Transverse colon (tissue), 4 donors: ENCODE measurements around the gene SLC5A2. TPM values are rescaled to one million over a fixed set of nuclear protein-coding genes. Genes with fewer than 3 reads are reported as not detected.

ENCODE experiments used
- DNase-seq: peaks from one replicate; pipeline ENCODE4 v3.0.0-alpha.2; 2019
- H3K27ac ChIP-seq, 4 donors: fragments of 200-600 bp; sonication (generic); 2 replicates each; pipeline ENCODE4 v1.5.1; 2016 to 2018; ENCODE audit warnings: inconsistent platforms in 4 of 4
- H3K27me3 ChIP-seq: fragments of 200-600 bp; sonication (generic); 2 replicates; pipeline ENCODE4 v1.5.1; 2017; ENCODE audit warnings: inconsistent platforms
- H3K36me3 ChIP-seq, 4 donors: fragments of 200-600 bp; sonication (generic); 2 replicates each; pipeline ENCODE4 v1.5.1; 2017 to 2019; ENCODE audit warnings: inconsistent platforms in 4 of 4
- H3K4me1 ChIP-seq, 4 donors: fragments of 200-600 bp; sonication (generic); 2 replicates each; pipeline ENCODE4 v1.5.1; 2017 to 2020; ENCODE audit warnings: inconsistent platforms in 4 of 4
- H3K4me3 ChIP-seq, 4 donors: fragments of 200-600 bp; sonication (generic); 1 replicate in 1 of 4; 2 replicates in 3 of 4; pipeline versions ENCODE4 v1.5.1 to v1.6.1; 2017 to 2019; ENCODE audit warnings: inconsistent platforms in 4 of 4
- H3K9me3 ChIP-seq, 2 donors: fragments of 200-600 bp; sonication (generic); 2 replicates each; pipeline ENCODE4 v1.5.1; 2017 to 2019; ENCODE audit warnings: inconsistent platforms in 2 of 2
- CTCF ChIP-seq, 5 experiments: fragments of 200-600 bp in 3 of 5; fragments of 450-650 bp in 2 of 5; sonication (generic) in 3 of 5; IDR thresholded peaks; 1 replicate in 2 of 5; 2 replicates in 3 of 5; pipeline ENCODE4 v1.5.1; 2016 to 2017; ENCODE audit warnings: antibody characterized with exemption in 5 of 5, inconsistent platforms in 3 of 5, mild to moderate bottlenecking in 2 of 5, moderate library complexity in 1 of 5
- EP300 ChIP-seq: sonication (generic); formaldehyde crosslinking; IDR thresholded peaks from one replicate; pipeline ENCODE4 v1.6.1; 2017; ENCODE audit warnings: antibody characterized with exemption, low read depth
- POLR2A ChIP-seq: fragments of 450-650 bp; IDR thresholded peaks from one replicate; pipeline ENCODE4 v1.6.1; 2016; ENCODE audit warnings: antibody characterized with exemption, mild to moderate bottlenecking, moderate library complexity
- POLR2AphosphoS5 ChIP-seq, 3 donors: sonication (generic); formaldehyde crosslinking; IDR thresholded peaks; one replicate each; pipeline ENCODE4 v1.6.1; 2016; ENCODE audit warnings: antibody characterized with exemption in 3 of 3
- WGBS, 2 donors: methylation state at CpG; one replicate each; pipeline ENCODE4 v1.1.5; 2018; ENCODE audit warnings: low coverage in 1 of 2; 5-methylcytosine and 5-hydroxymethylcytosine counted together
- in situ Hi-C, 4 donors: fragments of 200-750 bp; cut with MboI; loops; one replicate each; pipeline versions ENCODE4 v1.15.0 to v1.15.1; 2017; ENCODE audit warnings: low sequenced_read_pairs in 3 of 4, low pct_ligation_motif_present in 1 of 4, low pct_unique_long_range_greater_than_20kb in 1 of 4
- intact Hi-C: fragments of 100-400 bp; cut with DNase I; formaldehyde crosslinking; loops from one replicate; pipeline ENCODE4 v1.15.1; 2023; ENCODE audit warnings: low total_unique reads
- total RNA-seq, 4 donors: library from RNA; depleted of rRNA; stranded (reverse); fragments of >200 nt; gene quantifications; one replicate each; pipeline ENCODE4 v1.1.0, GENCODE V29; 2016

The SLC5A2 gene
- total RNA-seq, 4 donors from 2014 or later, result not detected

GRCh38 chr16:31461201-31461920 lies 21.6 kb upstream of the SLC5A2 start:
- in situ Hi-C loops, result loop anchor here in 2 of 4 donors (25.0 kb wide), 2 partner anchors 426 to 474 kb away; partner anchors contain the start of gene HSD3B7 (in 1 of the 2)
- intact Hi-C loops, result no loop called here
- peak overlapping the region in 1 of 4 donors; percentile 97 for H3K27ac ChIP-seq
- peaks cover 0 to 10% (median 2%) of the 10 kb centered on the region in 4 donors for H3K36me3 ChIP-seq
- 85 to 91% methylated on average over 6 to 10 of the region's 10 CpGs for WGBS, 2 donors
- no peaks in the 10 kb centered on the region for H3K9me3 ChIP-seq
- TF ChIP-seq POLR2AphosphoS5 (IDR thresholded peaks at IDR 0.05) (no peak), POLR2A (no peak), CTCF (IDR thresholded peaks at IDR 0.05) (no peak), EP300 (no peak)
- H3K4me1 ChIP-seq, result peaks cover 22 to 29% (median 28%) of the 10 kb centered on the region in 4 donors
- no peak overlapping the region for H3K4me3 ChIP-seq
- no peak for DNase-seq
- no peaks in the 10 kb centered on the region for H3K27me3 ChIP-seq

- intact Hi-C loops, result no loop called here
- Histone ChIP-seq H3K27ac (no peak overlapping the region), H3K4me3 (no peak overlapping the region), H3K36me3 (peaks cover 0 to 10% (median 2%) of the 10 kb centered on the region in 4 donors), H3K27me3 (no peaks in the 10 kb centered on the region), H3K4me1 (peaks cover 15 to 21% (median 20%) of the 10 kb centered on the region in 4 donors), H3K9me3 (no peaks in the 10 kb centered on the region)
- TF ChIP-seq EP300 (no peak), POLR2AphosphoS5 (IDR thresholded peaks at IDR 0.05) (no peak)
- WGBS, 2 donors, result 94% methylated on average over 7 to 34 of the region's 35 CpGs
- in situ Hi-C loops, result loop anchor here in 2 of 4 donors (25.0 kb wide), 2 partner anchors 425 to 475 kb away; partner anchors contain the start of gene HSD3B7 (in 1 of the 2)
- no peak for DNase-seq
These were observed 20.8 kb upstream of the SLC5A2 start for GRCh38 chr16:31461921-31462804.

DNA sequence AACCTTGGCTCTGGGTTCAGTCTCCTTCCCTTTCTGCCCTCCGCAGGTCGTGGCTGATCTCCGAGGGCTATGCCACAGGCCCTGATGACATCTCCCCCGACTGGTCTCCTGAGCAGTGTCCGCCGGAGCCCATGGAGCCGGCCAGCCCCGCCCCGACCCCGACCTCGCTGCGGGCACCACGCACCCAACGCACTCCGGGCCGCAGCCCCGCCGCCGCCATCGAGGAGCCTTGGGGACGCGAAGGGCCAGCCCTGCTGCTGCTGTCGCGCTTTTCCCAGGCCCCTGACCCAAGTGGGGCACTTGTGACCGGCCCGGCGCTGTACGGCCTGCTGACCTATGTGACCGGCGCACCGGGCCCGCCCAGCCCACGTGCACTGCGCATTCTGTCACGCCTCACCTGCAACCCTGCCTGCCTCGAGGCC lies 18.6 kb upstream of the SLC5A2 start:
- no peak for DNase-seq
- Histone ChIP-seq H3K4me3 (no peak overlapping the region), H3K27ac (no peak overlapping the region), H3K4me1 (peaks cover 6 to 9% (median 8%) of the 10 kb centered on the region in 4 donors), H3K9me3 (no peaks in the 10 kb centered on the region), H3K27me3 (no peaks in the 10 kb centered on the region), H3K36me3 (peaks cover 0 to 10% (median 2%) of the 10 kb centered on the region in 4 donors)
- 95 to 100% methylated on average over 8 to 36 of the region's 36 CpGs for WGBS, 2 donors
- in situ Hi-C loops (loop anchor here in 2 of 4 donors (25.0 kb wide), 2 partner anchors 423 to 477 kb away; partner anchors contain the start of gene HSD3B7 (in 1 of the 2)), intact Hi-C loops (no loop called here)
- TF ChIP-seq POLR2A (no peak), EP300 (no peak), CTCF (IDR thresholded peaks at IDR 0.05) (no peak), POLR2AphosphoS5 (IDR thresholded peaks at IDR 0.05) (no peak)

- H3K36me3 ChIP-seq, result peaks cover 0 to 10% (median 2%) of the 10 kb centered on the region in 4 donors
- TF ChIP-seq POLR2AphosphoS5 (IDR thresholded peaks at IDR 0.05), result no peak
- TF ChIP-seq EP300, result no peak
- TF ChIP-seq CTCF (IDR thresholded peaks at IDR 0.05), result no peak
- no peak for TF ChIP-seq POLR2A
- intact Hi-C loops, result no loop called here
These were observed 18.1 kb upstream of the SLC5A2 start for GRCh38 chr16:31464781-31465260.

More at GRCh38 chr16:31464781-31465260, 18.1 kb upstream of the SLC5A2 start:
- Histone ChIP-seq H3K4me1 (peaks cover 6 to 9% (median 8%) of the 10 kb centered on the region in 4 donors), H3K4me3 (no peak overlapping the region), H3K27me3 (no peaks in the 10 kb centered on the region), H3K9me3 (no peaks in the 10 kb centered on the region), H3K27ac (no peak overlapping the region)
- 95% methylated on average over 17 of the region's 17 CpGs; no CpG with 5 or more reads in 1 of the 2 donors for WGBS, 2 donors
- in situ Hi-C loops, result loop anchor here in 2 of 4 donors (25.0 kb wide), 2 partner anchors 422 to 478 kb away; partner anchors contain the start of gene HSD3B7 (in 1 of the 2)
- no peak for DNase-seq
